H9 (cell line): ENCODE results near the gene KIF5C. TPM values are rescaled to one million over a fixed set of nuclear protein-coding genes. Genes with fewer than 3 reads are reported as not detected.

Experiments
- DNase-seq: peaks from one replicate; pipeline ENCODE4 v3.0.0-alpha.2; 2017
- H2AFZ ChIP-seq: one replicate; pipeline ENCODE4 v1.6.1; 2013; ENCODE audit warnings: mild to moderate bottlenecking, low read length, control low read depth, moderate library complexity
- H2AK5ac ChIP-seq: 2 replicates; pipeline ENCODE4 v1.6.1; 2013; ENCODE audit warnings: low read length, control low read depth, mixed read lengths; ENCODE audit not compliant: insufficient read length
- H2BK120ac ChIP-seq: one replicate; pipeline ENCODE4 v1.6.1; 2013; ENCODE audit warnings: low read depth, mild to moderate bottlenecking, low read length, control low read depth, inconsistent platforms; ENCODE audit not compliant: poor library complexity, severe bottlenecking
- H2BK12ac ChIP-seq: 2 replicates; pipeline ENCODE4 v1.6.1; 2013; ENCODE audit warnings: low read length, control low read depth, mixed read lengths, low read depth; ENCODE audit not compliant: insufficient read length
- H2BK15ac ChIP-seq: 2 replicates; pipeline ENCODE4 v1.6.1; 2013; ENCODE audit warnings: low read depth, low read length, control low read depth
- H2BK20ac ChIP-seq: one replicate; pipeline ENCODE4 v1.6.1; 2013; ENCODE audit warnings: low read depth, mild to moderate bottlenecking, low read length, control low read depth, inconsistent platforms; ENCODE audit not compliant: poor library complexity, severe bottlenecking
- H2BK5ac ChIP-seq: 2 replicates; pipeline ENCODE4 v1.6.1; 2013; ENCODE audit warnings: low read length, control low read depth, mixed read lengths; ENCODE audit not compliant: insufficient read length
- H3K14ac ChIP-seq: 2 replicates; pipeline ENCODE4 v1.6.1; 2013; ENCODE audit warnings: low read length, control low read depth; ENCODE audit not compliant: insufficient read depth
- H3K18ac ChIP-seq: 2 replicates; pipeline ENCODE4 v1.6.1; 2013; ENCODE audit warnings: low read depth, mild to moderate bottlenecking, mixed read lengths, low read length, control low read depth; ENCODE audit not compliant: insufficient read length
- H3K23ac ChIP-seq: 2 replicates; pipeline ENCODE4 v1.6.1; 2013; ENCODE audit warnings: low read length, control low read depth, mixed read lengths, low read depth; ENCODE audit not compliant: insufficient read length
- H3K23me2 ChIP-seq: 2 replicates; pipeline ENCODE4 v1.6.1; 2013; ENCODE audit warnings: low read depth, mild to moderate bottlenecking, mixed read lengths, low read length, control low read depth; ENCODE audit not compliant: insufficient read length, poor library complexity, severe bottlenecking
- H3K27ac ChIP-seq: 2 replicates; pipeline ENCODE4 v1.5.1; 2013; ENCODE audit warnings: low read length, control low read depth, mixed read lengths, low read depth; ENCODE audit not compliant: insufficient read length
- H3K27me3 ChIP-seq: 2 replicates; pipeline ENCODE4 v1.6.1; 2013; ENCODE audit warnings: low read length, control low read depth, inconsistent platforms; ENCODE audit not compliant: insufficient read depth
- H3K4ac ChIP-seq: 2 replicates; pipeline ENCODE4 v1.6.1; 2013; ENCODE audit warnings: low read depth, mild to moderate bottlenecking, control low read depth, inconsistent platforms, low read length, moderate library complexity
- H3K4me1 ChIP-seq: 2 replicates; pipeline ENCODE4 v1.6.1; 2013; ENCODE audit warnings: low read length, control low read depth, inconsistent platforms; ENCODE audit not compliant: insufficient read depth
- H3K4me2 ChIP-seq: 2 replicates; pipeline ENCODE4 v1.6.1; 2013; ENCODE audit warnings: low read length, control low read depth, mixed read lengths; ENCODE audit not compliant: insufficient read length, insufficient read depth
- H3K56ac ChIP-seq: 2 replicates; pipeline ENCODE4 v1.6.1; 2013; ENCODE audit warnings: low read depth, mild to moderate bottlenecking, mixed read lengths, low read length, control low read depth; ENCODE audit not compliant: insufficient read length
- H3K79me1 ChIP-seq: 2 replicates; pipeline ENCODE4 v1.6.1; 2013; ENCODE audit warnings: low read depth, mild to moderate bottlenecking, moderate library complexity, low read length, control low read depth, inconsistent platforms; ENCODE audit not compliant: insufficient read depth, poor library complexity, severe bottlenecking
- H3K79me2 ChIP-seq: 2 replicates; pipeline ENCODE4 v1.6.1; 2013; ENCODE audit warnings: low read length, control low read depth, inconsistent platforms; ENCODE audit not compliant: insufficient read depth
- H3K9ac ChIP-seq: 2 replicates; pipeline ENCODE4 v1.6.1; 2013; ENCODE audit warnings: low read length, control low read depth, mixed read lengths; ENCODE audit not compliant: insufficient read length; ENCODE audit errors: extremely low read depth
- H3K9me3 ChIP-seq: one replicate; pipeline ENCODE4 v1.6.1; 2013; ENCODE audit warnings: low read depth, low read length, inconsistent platforms; ENCODE audit not compliant: control insufficient read depth
- H3T11ph ChIP-seq: one replicate; pipeline ENCODE4 v1.6.1; 2013; ENCODE audit warnings: mild to moderate bottlenecking, low read length, control low read depth, inconsistent platforms
- H4K20me1 ChIP-seq: one replicate; pipeline ENCODE4 v1.6.1; 2013; ENCODE audit not compliant: control insufficient read depth, insufficient read length, insufficient read depth
- H4K5ac ChIP-seq: 2 replicates; pipeline ENCODE4 v1.6.1; 2013; ENCODE audit warnings: low read depth, mild to moderate bottlenecking, mixed read lengths, low read length, control low read depth; ENCODE audit not compliant: insufficient read length
- H4K8ac ChIP-seq: replicated peaks from 2 replicates; pipeline ENCODE4 v1.6.1; 2013; ENCODE audit warnings: low read length, control low read depth, mixed read lengths, low read depth; ENCODE audit not compliant: insufficient read length
- H4K91ac ChIP-seq: 2 replicates; pipeline ENCODE4 v1.6.1; 2013; ENCODE audit warnings: low read depth, mild to moderate bottlenecking, moderate library complexity, mixed read lengths, low read length, control low read depth; ENCODE audit not compliant: insufficient read length
- H3K27ac Mint-ChIP-seq, 3 experiments: 2 replicates in 2 of 3; 3 replicates in 1 of 3; pipeline ENCODE4 v1.8.0; 2020 to 2021; ENCODE audit warnings: mixed read lengths in 3 of 3, mild to moderate bottlenecking in 1 of 3, moderate library complexity in 1 of 3
- H3K27me3 Mint-ChIP-seq: 2 replicates; pipeline ENCODE4 v1.8.0; 2021; ENCODE audit warnings: low read depth, mild to moderate bottlenecking, moderate library complexity, mixed read lengths
- H3K36me3 Mint-ChIP-seq, 3 experiments: 2 replicates in 2 of 3; 3 replicates in 1 of 3; pipeline ENCODE4 v1.8.0; 2020 to 2021; ENCODE audit warnings: low read depth in 3 of 3, mixed read lengths in 3 of 3; ENCODE audit not compliant: insufficient read depth in 1 of 3
- H3K4me1 Mint-ChIP-seq, 2 experiments: 2 replicates each; pipeline ENCODE4 v1.8.0; 2020; ENCODE audit warnings: mixed read lengths in 2 of 2
- H3K4me3 Mint-ChIP-seq, 2 experiments: 2 replicates in 1 of 2; 3 replicates in 1 of 2; pipeline ENCODE4 v1.8.0; 2020 to 2021; ENCODE audit warnings: mild to moderate bottlenecking in 2 of 2, mixed read lengths in 2 of 2, moderate library complexity in 1 of 2
- H3K9me3 Mint-ChIP-seq, 2 experiments: 2 replicates in 1 of 2; 3 replicates in 1 of 2; pipeline ENCODE4 v1.8.0; 2020; ENCODE audit warnings: mild to moderate bottlenecking in 2 of 2, mixed read lengths in 2 of 2, moderate library complexity in 1 of 2
- WGBS: extraction: QIAGEN DNeasy Blood & Tissue Kit; methylation state at CpG from one replicate; pipeline ENCODE4 v1.1.7; 2013; ENCODE audit warnings: missing lambda C conversion rate, low lambda C conversion rate, mixed read lengths; ENCODE audit not compliant: insufficient read length; ENCODE audit errors: extremely low coverage; 5-methylcytosine and 5-hydroxymethylcytosine counted together
- total RNA-seq: library from RNA; stranded (reverse); gene quantifications from 2 replicates; pipeline ENCODE4 v1.2.1, GENCODE V29; 2021
- TF ChIP-seq, protein P1 (sequence below): fragments of 200-600 bp; sonication (generic); conservative IDR thresholded peaks from 3 replicates; pipeline ENCODE4 v1.8.0; 2021; ENCODE audit warnings: antibody characterized with exemption, mild to moderate bottlenecking

KIF5C gene
- total RNA-seq, 1 experiment from 2014 or later = 52.9 TPM

DNA sequence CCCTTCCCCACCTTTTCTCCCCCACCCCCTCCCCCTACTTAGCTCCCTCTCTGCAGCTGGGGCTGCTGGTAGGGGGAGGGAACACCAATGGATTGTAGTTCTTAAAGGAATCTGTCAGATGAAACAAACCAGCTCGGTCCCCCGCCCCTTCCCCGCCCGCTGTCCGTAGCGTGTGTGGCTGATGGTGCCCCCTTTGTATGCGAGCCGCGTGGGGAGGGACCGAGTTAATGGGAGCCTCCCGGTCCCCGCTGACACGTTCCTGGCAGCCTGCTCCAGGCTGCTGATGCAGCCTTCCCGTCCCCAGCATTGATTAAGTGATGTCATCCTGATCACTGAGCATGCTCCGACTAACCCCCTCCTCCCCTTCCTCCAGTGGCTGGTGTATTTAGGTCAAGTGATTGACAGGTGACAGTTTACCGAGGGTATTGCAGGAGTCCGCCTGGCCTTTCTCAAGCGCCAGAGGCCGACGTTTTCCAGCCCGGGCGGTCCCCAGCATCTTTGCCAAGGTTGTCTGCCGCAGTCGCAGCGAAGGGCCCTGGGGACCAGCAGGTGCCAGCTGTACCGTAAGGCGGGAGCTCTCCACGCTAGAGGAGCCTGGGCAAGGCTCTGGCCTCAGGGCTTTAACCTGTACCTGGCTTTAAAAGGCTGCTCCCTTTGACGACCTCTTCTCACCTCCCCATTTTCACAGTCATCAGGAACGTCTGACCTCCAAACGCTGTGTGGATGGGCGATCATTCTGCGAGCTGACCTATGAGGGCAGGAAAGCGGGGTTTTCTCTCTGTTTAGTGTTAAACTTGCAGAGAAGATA, 1.8 kb downstream of the KIF5C start:
- Histone ChIP-seq H3K18ac (no peak overlapping the region), H3K27ac (no peak overlapping the region), H4K5ac (no peak overlapping the region), H3K4me2 (peak overlapping the region; percentile 85), H3K79me1 (no peaks in the 10 kb centered on the region), H4K20me1 (no peaks in the 10 kb centered on the region), H3K23ac (no peak overlapping the region), H2AFZ (no peak overlapping the region), H3K79me2 (peaks cover 3% of the 10 kb centered on the region; the same call in 1 of the 2 replicates), H3K23me2 (peaks cover 4% of the 10 kb centered on the region), H2BK15ac (no peak overlapping the region), H2BK5ac (no peak overlapping the region), H3K56ac (no peak overlapping the region), H2AK5ac (no peak overlapping the region), H3K14ac (no peak overlapping the region), H4K91ac (no peak overlapping the region), H3K27me3 (no peaks in the 10 kb centered on the region; the same call in 1 of the 2 replicates), H3K9ac (no peak overlapping the region), H3K4me1 (peaks cover 3% of the 10 kb centered on the region; the same call in 1 of the 2 replicates), H3K9me3 (no peaks in the 10 kb centered on the region), H2BK12ac (no peak overlapping the region), H3K4ac (no peak overlapping the region), H3T11ph (no peak overlapping the region), H2BK120ac (no peak overlapping the region), H4K8ac (no peak overlapping the region), H2BK20ac (no peak overlapping the region)
- peak overlapping the region; percentile 32 to 96 (median 86); a peak in 6 of 7 replicates for H3K27ac Mint-ChIP-seq
- peak overlapping the region; percentile 91 to 97 for H3K4me3 Mint-ChIP-seq
- peaks cover 8 to 12% of the 10 kb centered on the region in 2 experiments; a peak in 3 of 5 replicates for H3K9me3 Mint-ChIP-seq
- peaks cover 11 to 17% of the 10 kb centered on the region in 2 experiments for H3K4me1 Mint-ChIP-seq
- TF ChIP-seq, protein P1, sequence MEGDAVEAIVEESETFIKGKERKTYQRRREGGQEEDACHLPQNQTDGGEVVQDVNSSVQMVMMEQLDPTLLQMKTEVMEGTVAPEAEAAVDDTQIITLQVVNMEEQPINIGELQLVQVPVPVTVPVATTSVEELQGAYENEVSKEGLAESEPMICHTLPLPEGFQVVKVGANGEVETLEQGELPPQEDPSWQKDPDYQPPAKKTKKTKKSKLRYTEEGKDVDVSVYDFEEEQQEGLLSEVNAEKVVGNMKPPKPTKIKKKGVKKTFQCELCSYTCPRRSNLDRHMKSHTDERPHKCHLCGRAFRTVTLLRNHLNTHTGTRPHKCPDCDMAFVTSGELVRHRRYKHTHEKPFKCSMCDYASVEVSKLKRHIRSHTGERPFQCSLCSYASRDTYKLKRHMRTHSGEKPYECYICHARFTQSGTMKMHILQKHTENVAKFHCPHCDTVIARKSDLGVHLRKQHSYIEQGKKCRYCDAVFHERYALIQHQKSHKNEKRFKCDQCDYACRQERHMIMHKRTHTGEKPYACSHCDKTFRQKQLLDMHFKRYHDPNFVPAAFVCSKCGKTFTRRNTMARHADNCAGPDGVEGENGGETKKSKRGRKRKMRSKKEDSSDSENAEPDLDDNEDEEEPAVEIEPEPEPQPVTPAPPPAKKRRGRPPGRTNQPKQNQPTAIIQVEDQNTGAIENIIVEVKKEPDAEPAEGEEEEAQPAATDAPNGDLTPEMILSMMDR = no peak
- H3K27me3 Mint-ChIP-seq = peaks cover 31% of the 10 kb centered on the region
- peaks cover 20 to 27% (median 23%) of the 10 kb centered on the region in 3 experiments for H3K36me3 Mint-ChIP-seq
- no CpG with 5 or more reads among the region's 34 CpGs for WGBS
- peak; percentile 92 for DNase-seq
